ENCODE results near the gene TSSK2. TPM values are rescaled to one million over a fixed set of nuclear protein-coding genes. Genes with fewer than 3 reads are reported as not detected.

The TSSK2 gene
- total and polyA plus RNA-seq, 2 experiments from 2014 or later, result not detected

DNA sequence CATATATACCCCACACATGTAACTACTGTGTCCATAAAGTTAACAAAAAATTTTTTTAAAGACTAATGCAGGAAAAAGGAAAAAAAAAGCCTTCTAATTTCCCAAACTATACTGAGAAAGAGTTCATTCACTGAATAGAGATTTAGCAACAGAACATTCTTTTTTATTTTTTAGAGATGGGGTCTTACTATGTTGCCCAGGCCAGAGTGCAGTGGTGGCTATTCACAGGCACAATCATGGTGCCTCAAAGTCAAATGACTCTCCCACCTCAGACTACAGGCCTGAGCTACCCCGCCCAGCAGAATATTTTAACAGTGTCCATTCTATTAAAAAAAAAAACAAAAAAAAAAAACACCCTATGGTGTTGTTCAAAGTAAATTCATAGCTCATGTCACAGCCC is 34.6 kb upstream of the TSSK2 start:
- Histone ChIP-seq H3K79me2 (peaks cover 85% of the 10 kb centered on the region), H3K9me3 (ENCODE audit: low read depth) (no peaks in the 10 kb centered on the region), H3K4me1 (ENCODE audit: insufficient read depth) (no peaks in the 10 kb centered on the region), H4K20me1 (ENCODE audit: insufficient read depth, poor library complexity, severe bottlenecking) (peaks cover 41% of the 10 kb centered on the region), H3K4me2 (no peak overlapping the region), H3K36me3 (replicated peaks; ENCODE audit: insufficient read depth, low read depth) (no peaks in the 10 kb centered on the region), H3K9me2 (replicated peaks; ENCODE audit: insufficient read depth) (no peaks in the 10 kb centered on the region), H3K4me3 (no peak overlapping the region), H3K27me3 (no peaks in the 10 kb centered on the region), H3K27ac (no peak overlapping the region), H2AFZ (no peak overlapping the region)
- TF ChIP-seq EZH2 (IDR thresholded peaks at IDR 0.05; ENCODE audit: borderline replicate concordance) (no peak), EZH2phosphoT487 (IDR thresholded peaks at IDR 0.05; ENCODE audit: low read depth, severe bottlenecking, unreplicated experiment) (no peak)
- TF ChIP-seq, protein P1, sequence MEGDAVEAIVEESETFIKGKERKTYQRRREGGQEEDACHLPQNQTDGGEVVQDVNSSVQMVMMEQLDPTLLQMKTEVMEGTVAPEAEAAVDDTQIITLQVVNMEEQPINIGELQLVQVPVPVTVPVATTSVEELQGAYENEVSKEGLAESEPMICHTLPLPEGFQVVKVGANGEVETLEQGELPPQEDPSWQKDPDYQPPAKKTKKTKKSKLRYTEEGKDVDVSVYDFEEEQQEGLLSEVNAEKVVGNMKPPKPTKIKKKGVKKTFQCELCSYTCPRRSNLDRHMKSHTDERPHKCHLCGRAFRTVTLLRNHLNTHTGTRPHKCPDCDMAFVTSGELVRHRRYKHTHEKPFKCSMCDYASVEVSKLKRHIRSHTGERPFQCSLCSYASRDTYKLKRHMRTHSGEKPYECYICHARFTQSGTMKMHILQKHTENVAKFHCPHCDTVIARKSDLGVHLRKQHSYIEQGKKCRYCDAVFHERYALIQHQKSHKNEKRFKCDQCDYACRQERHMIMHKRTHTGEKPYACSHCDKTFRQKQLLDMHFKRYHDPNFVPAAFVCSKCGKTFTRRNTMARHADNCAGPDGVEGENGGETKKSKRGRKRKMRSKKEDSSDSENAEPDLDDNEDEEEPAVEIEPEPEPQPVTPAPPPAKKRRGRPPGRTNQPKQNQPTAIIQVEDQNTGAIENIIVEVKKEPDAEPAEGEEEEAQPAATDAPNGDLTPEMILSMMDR (IDR thresholded peaks at IDR 0.05; ENCODE audit: poor library complexity), result no peak
- DNase-seq (ENCODE audit: low spot score), result no peak
- 100% methylated on average over 1 of the region's 1 CpG for WGBS (ENCODE audit: low lambda C conversion rate, missing lambda C conversion rate)

GRCh38 chr22:19097518-19097917 is 33.6 kb upstream of the TSSK2 start:
- H3K4me1 ChIP-seq (ENCODE audit: insufficient read depth), result no peaks in the 10 kb centered on the region
- no peak overlapping the region for H3K27ac ChIP-seq

GRCh38 chr22:19098157-19098556 is 33.0 kb upstream of the TSSK2 start:
- no peak overlapping the region for H3K4me3 ChIP-seq
- 70% methylated on average over 4 of the region's 4 CpGs for WGBS (ENCODE audit: low lambda C conversion rate, missing lambda C conversion rate)
- H3K27me3 ChIP-seq, result no peaks in the 10 kb centered on the region
- no peaks in the 10 kb centered on the region for H3K9me3 ChIP-seq (ENCODE audit: low read depth)
- H3K4me2 ChIP-seq, result no peak overlapping the region
- H3K36me3 ChIP-seq (replicated peaks; ENCODE audit: insufficient read depth, low read depth), result no peaks in the 10 kb centered on the region
- no peak overlapping the region for H3K27ac ChIP-seq
- H3K79me2 ChIP-seq, result peaks cover 92% of the 10 kb centered on the region
- no peak for TF ChIP-seq EZH2phosphoT487 (IDR thresholded peaks at IDR 0.05; ENCODE audit: low read depth, severe bottlenecking, unreplicated experiment)
- TF ChIP-seq EZH2 (IDR thresholded peaks at IDR 0.05; ENCODE audit: borderline replicate concordance), result no peak
- TF ChIP-seq, protein P1 (IDR thresholded peaks at IDR 0.05; ENCODE audit: poor library complexity), result no peak
- no peak overlapping the region for H2AFZ ChIP-seq
- peaks cover 48% of the 10 kb centered on the region for H4K20me1 ChIP-seq (ENCODE audit: insufficient read depth, poor library complexity, severe bottlenecking)
- H3K4me1 ChIP-seq (ENCODE audit: insufficient read depth), result no peaks in the 10 kb centered on the region
- no peaks in the 10 kb centered on the region for H3K9me2 ChIP-seq (replicated peaks; ENCODE audit: insufficient read depth)
- DNase-seq (ENCODE audit: low spot score), result no peak

More at GRCh38 chr22:19097518-19097917, 33.6 kb upstream of the TSSK2 start:
- Histone ChIP-seq H3K27me3 (no peaks in the 10 kb centered on the region), H4K20me1 (ENCODE audit: insufficient read depth, poor library complexity, severe bottlenecking) (peaks cover 42% of the 10 kb centered on the region), H3K36me3 (replicated peaks; ENCODE audit: insufficient read depth, low read depth) (no peaks in the 10 kb centered on the region), H3K9me2 (replicated peaks; ENCODE audit: insufficient read depth) (no peaks in the 10 kb centered on the region), H2AFZ (no peak overlapping the region), H3K4me3 (no peak overlapping the region), H3K79me2 (peaks cover 85% of the 10 kb centered on the region), H3K4me2 (no peak overlapping the region), H3K9me3 (ENCODE audit: low read depth) (no peaks in the 10 kb centered on the region)
- TF ChIP-seq EZH2 (IDR thresholded peaks at IDR 0.05; ENCODE audit: borderline replicate concordance), result no peak
- TF ChIP-seq, protein P1 (IDR thresholded peaks at IDR 0.05; ENCODE audit: poor library complexity), result no peak
- DNase-seq (ENCODE audit: low spot score), result no peak
- 93% methylated on average over 3 of the region's 3 CpGs for WGBS (ENCODE audit: low lambda C conversion rate, missing lambda C conversion rate)

Data from hepatocyte (in vitro differentiated cells).